Measurements from ENCODE around the gene PLEKHA1. TPM values are rescaled to one million over a fixed set of nuclear protein-coding genes. Genes with fewer than 3 reads are reported as not detected.

The PLEKHA1 gene
- total and polyA plus RNA-seq, 2 of the 13 experiments (the other 11 are each of a cell fraction or from before 2014, with no cell fraction given) = 32.2 to 53.3 TPM

- TF ChIP-seq BRF2 (CRISPR knock-in tag; IDR thresholded peaks at IDR 0.05) (peak; percentile 47; the same call in 1 of the 2 replicates), POLR2G (IDR thresholded peaks at IDR 0.05; ENCODE audit: low read depth, low read length) (peak; percentile 63), SNRNP70 (IDR thresholded peaks at IDR 0.05; ENCODE audit: low read depth, low read length) (no peak), ZNF746 (CRISPR knock-in tag; IDR thresholded peaks at IDR 0.05) (0 out of 2 replicates have a peak, but pooled peaks have one; percentile 3), ZFY (CRISPR knock-in tag; IDR thresholded peaks at IDR 0.05) (peak; percentile 97), ZSCAN9 (CRISPR knock-in tag; IDR thresholded peaks at IDR 0.05; ENCODE audit: borderline replicate concordance) (no peak), ARNT2 (CRISPR knock-in tag; IDR thresholded peaks at IDR 0.05; ENCODE audit: low read depth) (no peak), ATRX (CRISPR knock-in tag; IDR thresholded peaks at IDR 0.05; ENCODE audit: borderline replicate concordance) (no peak), ZBTB21 (CRISPR knock-in tag; IDR thresholded peaks at IDR 0.05) (no peak), HOXA3 (CRISPR knock-in tag; IDR thresholded peaks at IDR 0.05) (peak; percentile 52; the same call in 1 of the 2 replicates), TFDP2 (CRISPR knock-in tag; IDR thresholded peaks at IDR 0.05) (peak; percentile 91), NONO (IDR thresholded peaks at IDR 0.05) (no peak), NONO (CRISPR knock-in tag; conservative IDR thresholded peaks at IDR 0.05) (peak; percentile 37; the same call in 1 of the 2 replicates), MEIS1 (CRISPR knock-in tag; IDR thresholded peaks at IDR 0.05; ENCODE audit: borderline replicate concordance) (no peak), TARDBP (CRISPR knock-in tag; IDR thresholded peaks at IDR 0.05) (peak; percentile 69; the same call in 1 of the 2 replicates), SPEN (CRISPR knock-in tag; IDR thresholded peaks at IDR 0.05; ENCODE audit: low read depth) (no peak; the same call in 1 of the 2 replicates), ZBTB34 (CRISPR knock-in tag; IDR thresholded peaks at IDR 0.05) (0 out of 2 replicates have a peak, but pooled peaks have one; percentile 45), PATZ1 (CRISPR knock-in tag; IDR thresholded peaks at IDR 0.05) (no peak), ZMYM3 (CRISPR knock-in tag; IDR thresholded peaks at IDR 0.05) (no peak), THYN1 (CRISPR knock-in tag; IDR thresholded peaks at IDR 0.05; ENCODE audit: borderline replicate concordance, low read depth) (0 out of 2 replicates have a peak, but pooled peaks have one; percentile 66), IRX3 (CRISPR knock-in tag; IDR thresholded peaks at IDR 0.05; ENCODE audit: borderline replicate concordance, low read depth) (0 out of 2 replicates have a peak, but pooled peaks have one; percentile 34), NR2C2 (CRISPR knock-in tag; IDR thresholded peaks at IDR 0.05; ENCODE audit: borderline replicate concordance) (peak; percentile 44; the same call in 1 of the 2 replicates), REPIN1 (CRISPR knock-in tag; IDR thresholded peaks at IDR 0.05; ENCODE audit: borderline replicate concordance, low read depth) (peak; percentile 32; the same call in 1 of the 2 replicates)
These were observed at the start of gene PLEKHA1 (continued) for GRCh38 chr10:122374237-122374858.
